ENCODE measurements around the gene ZNF366.

Gene ZNF366

GRCh38 chr5:72459089-72459661 lies 48.0 kb downstream of the ZNF366 start:
- no peak for TF ChIP-seq CTCF (IDR thresholded peaks at IDR 0.05; ENCODE audit: insufficient read depth, low read length, missing control alignments)
- CTCF ChIA-PET, result no interaction called here
- POLR2A ChIA-PET, result no interaction called here
- H3K4me3 ChIP-seq (ENCODE audit: low read depth, low read length), result no peak overlapping the region
- DNase-seq (ENCODE audit: low read depth, low spot score), result no peak

GRCh38 chr5:72458407-72458806 lies 48.8 kb downstream of the ZNF366 start:
- DNase-seq (ENCODE audit: low read depth, low spot score), result no peak
- CTCF ChIA-PET, result no interaction called here
- no peak for TF ChIP-seq CTCF (IDR thresholded peaks at IDR 0.05; ENCODE audit: insufficient read depth, low read length, missing control alignments)
- POLR2A ChIA-PET, result no interaction called here
- no peak overlapping the region for H3K4me3 ChIP-seq (ENCODE audit: low read depth, low read length)

GRCh38 chr5:72457491-72457890 lies 49.7 kb downstream of the ZNF366 start:
- POLR2A ChIA-PET, result no interaction called here
- CTCF ChIA-PET, result interaction anchor here (1.2 to 1.6 kb wide), 2 partner anchors 11 to 18 kb away, joined by 3 to 8 read pairs; no protein-coding TSS in a partner anchor
- TF ChIP-seq CTCF (IDR thresholded peaks at IDR 0.05; ENCODE audit: insufficient read depth, low read length, missing control alignments), result no peak

GRCh38 chr5:72456391-72457074 lies 50.7 kb downstream of the ZNF366 start:
- ChIA-PET POLR2A (no interaction called here), CTCF (interaction anchor here (1.2 to 2.1 kb wide), 4 partner anchors 9 to 44 kb away, joined by 3 to 8 read pairs (median 5); no protein-coding TSS in a partner anchor)
- TF ChIP-seq CTCF (IDR thresholded peaks at IDR 0.05; ENCODE audit: insufficient read depth, low read length, missing control alignments), result no peak
- no peak overlapping the region for H3K4me3 ChIP-seq (ENCODE audit: low read depth, low read length)
- no peak for DNase-seq (ENCODE audit: low read depth, low spot score)

More at GRCh38 chr5:72457491-72457890, 49.7 kb downstream of the ZNF366 start:
- no peak overlapping the region for H3K4me3 ChIP-seq (ENCODE audit: low read depth, low read length)
- DNase-seq (ENCODE audit: low read depth, low spot score), result no peak

- no peak overlapping the region for H3K4me3 ChIP-seq (ENCODE audit: low read depth, low read length)
- no peak for DNase-seq (ENCODE audit: low read depth, low spot score)
- no peak for TF ChIP-seq CTCF (IDR thresholded peaks at IDR 0.05; ENCODE audit: insufficient read depth, low read length, missing control alignments)
- POLR2A ChIA-PET, result no interaction called here
- CTCF ChIA-PET, result interaction anchor here (1.5 to 2.1 kb wide), 2 partner anchors 10 to 43 kb away, joined by 3 to 7 read pairs; no protein-coding TSS in a partner anchor
These were observed 51.7 kb downstream of the ZNF366 start for GRCh38 chr5:72455476-72455875.

GRCh38 chr5:72454996-72455395 lies 52.2 kb downstream of the ZNF366 start:
- DNase-seq (ENCODE audit: low read depth, low spot score), result no peak
- CTCF ChIA-PET, result interaction anchor here (2.1 kb wide), 1 partner anchor 11 kb away, joined by 7 read pairs; no protein-coding TSS in a partner anchor
- H3K4me3 ChIP-seq (ENCODE audit: low read depth, low read length), result no peak overlapping the region
- POLR2A ChIA-PET, result no interaction called here
- TF ChIP-seq CTCF (IDR thresholded peaks at IDR 0.05; ENCODE audit: insufficient read depth, low read length, missing control alignments), result no peak

Data from AG04449 (cell line).